Measurements from ENCODE around the gene NPAS3.

DNA sequence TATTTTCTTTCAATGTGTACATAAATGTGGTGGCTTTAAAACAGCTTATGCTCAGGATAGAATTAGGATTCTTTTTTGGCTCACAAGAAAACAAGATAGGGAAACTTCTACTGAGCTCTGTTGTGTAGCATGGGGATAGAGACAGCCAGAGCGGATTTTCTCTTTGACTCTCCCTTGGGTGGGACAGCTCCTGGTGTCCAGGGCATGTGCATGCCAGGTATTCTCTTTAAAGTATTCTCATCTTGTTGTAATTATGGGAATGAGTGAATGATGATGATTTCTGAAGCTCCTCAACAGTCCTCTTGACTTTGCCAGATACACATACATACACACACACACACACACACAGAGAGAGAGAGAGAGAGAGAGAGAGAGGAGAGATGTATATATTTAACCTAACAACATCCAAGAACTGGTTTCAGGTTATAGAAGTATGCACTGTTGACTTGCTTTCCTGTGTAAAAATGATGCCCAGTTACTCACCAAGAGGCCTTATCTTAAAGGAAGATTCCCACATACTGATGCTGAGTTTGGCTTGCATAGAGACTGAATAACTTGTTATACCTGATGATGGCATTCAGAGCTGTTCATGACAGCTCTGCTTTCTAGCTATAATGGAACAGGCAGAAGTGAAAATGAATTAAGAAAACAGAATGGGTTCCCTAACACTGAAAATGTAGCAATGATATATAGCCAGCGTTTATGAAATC is 624.7 kb downstream of the NPAS3 start:
- TF ChIP-seq CTCF (IDR thresholded peaks at IDR 0.05) (no peak), POLR2A (IDR thresholded peaks at IDR 0.05) (no peak), POLR2AphosphoS5 (IDR thresholded peaks at IDR 0.05) (no peak)
